ENCODE data around the gene GZMM. TPM values are rescaled to one million over a fixed set of nuclear protein-coding genes. Genes with fewer than 3 reads are reported as not detected.

The GZMM gene
- total RNA-seq, 1 experiment from 2014 or later = 0.66 TPM

- Histone ChIP-seq H3K79me1 (ENCODE audit: insufficient read depth, low read depth, low read length, poor library complexity, severe bottlenecking) (no peaks in the 10 kb centered on the region), H3K4ac (ENCODE audit: low read depth, low read length) (no peak overlapping the region), H3K27ac (ENCODE audit: insufficient read length, low read depth, low read length) (no peak overlapping the region), H3K23me2 (ENCODE audit: insufficient read length, low read depth, low read length, poor library complexity, severe bottlenecking) (peaks cover 4% of the 10 kb centered on the region), H4K5ac (ENCODE audit: insufficient read length, low read depth, low read length) (no peak overlapping the region), H2BK12ac (ENCODE audit: insufficient read length, low read depth, low read length) (no peak overlapping the region), H2BK5ac (ENCODE audit: insufficient read length, low read length) (no peak overlapping the region), H2AFZ (ENCODE audit: low read length) (no peak overlapping the region), H3K23ac (ENCODE audit: insufficient read length, low read depth, low read length) (no peak overlapping the region), H3K9me3 (ENCODE audit: control insufficient read depth, low read depth, low read length) (no peaks in the 10 kb centered on the region), H2BK15ac (ENCODE audit: low read depth, low read length) (no peak overlapping the region), H3K14ac (ENCODE audit: insufficient read depth, low read length) (no peak overlapping the region), H3K56ac (ENCODE audit: insufficient read length, low read depth, low read length) (no peak overlapping the region), H4K20me1 (ENCODE audit: control insufficient read depth, insufficient read depth, insufficient read length) (peaks cover 5% of the 10 kb centered on the region), H2BK120ac (ENCODE audit: low read depth, low read length, poor library complexity, severe bottlenecking) (no peak overlapping the region), H2AK5ac (ENCODE audit: insufficient read length, low read length) (no peak overlapping the region), H4K91ac (ENCODE audit: insufficient read length, low read depth, low read length) (no peak overlapping the region), H2BK20ac (ENCODE audit: low read depth, low read length, poor library complexity, severe bottlenecking) (no peak overlapping the region), H3T11ph (ENCODE audit: low read length) (no peak overlapping the region), H3K4me2 (ENCODE audit: insufficient read depth, insufficient read length, low read length) (no peak overlapping the region), H3K79me2 (ENCODE audit: insufficient read depth, low read length) (no peaks in the 10 kb centered on the region), H3K27me3 (ENCODE audit: insufficient read depth, low read length) (no peaks in the 10 kb centered on the region), H3K9ac (ENCODE audit: extremely low read depth, insufficient read length, low read length) (no peak overlapping the region), H4K8ac (replicated peaks; ENCODE audit: insufficient read length, low read depth, low read length) (no peak overlapping the region), H3K4me1 (ENCODE audit: insufficient read depth, low read length) (no peaks in the 10 kb centered on the region), H3K18ac (ENCODE audit: insufficient read length, low read depth, low read length) (no peak overlapping the region)
- Mint-ChIP-seq H3K36me3 (ENCODE audit: insufficient read depth in 1 of 3, low read depth in 3 of 3) (peaks cover 4 to 19% (median 7%) of the 10 kb centered on the region in 3 experiments; a peak in 6 of 7 replicates), H3K4me3 (peak overlapping the region in 1 of 2 experiments; percentile 23; a peak in 1 of 5 replicates), H3K4me1 (peaks cover 11 to 17% of the 10 kb centered on the region in 2 experiments), H3K27me3 (ENCODE audit: low read depth) (peaks cover 9% of the 10 kb centered on the region), H3K9me3 (peaks cover 0 to 3% of the 10 kb centered on the region in 2 experiments; a peak in 1 of 5 replicates), H3K27ac (no peak overlapping the region)
- no CpG with 5 or more reads among the region's 9 CpGs for WGBS (ENCODE audit: extremely low coverage, insufficient read length, low lambda C conversion rate)
- TF ChIP-seq CTCF (conservative IDR thresholded peaks at IDR 0.05) = no peak
- no peak for DNase-seq
Measured at GRCh38 chr19:514166-514663, 29.6 kb upstream of the GZMM start.
